Central memory CD8-positive, alpha-beta T cell (primary cell): ENCODE measurements around the gene BICD1.

Experiments used
- ATAC-seq: fragments of 150-1000 bp; cut with Tn5 transposase; replicated peaks from 2 replicates; pipeline ENCODE4 v1.10.0; 2022; ENCODE audit warnings: mild to moderate bottlenecking, moderate FRiP score, moderate number of reproducible peaks; ENCODE audit not compliant: poor library complexity, severe bottlenecking; ENCODE audit errors: extremely low read depth
- DNase-seq, 2 donors: peaks; one replicate each; pipeline ENCODE4 v3.0.0; 2021; ENCODE audit warnings: low spot score in 2 of 2
- H3K27ac Mint-ChIP-seq: one replicate; pipeline ENCODE4 v1.8.0; 2022; ENCODE audit warnings: low read depth, mild to moderate bottlenecking, moderate library complexity, mixed read lengths
- H3K27me3 Mint-ChIP-seq: one replicate; pipeline ENCODE4 v1.8.0; 2022; ENCODE audit warnings: mixed read lengths
- H3K36me3 Mint-ChIP-seq: one replicate; pipeline ENCODE4 v1.8.0; 2022; ENCODE audit warnings: mild to moderate bottlenecking, moderate library complexity, mixed read lengths; ENCODE audit not compliant: insufficient read depth
- H3K4me1 Mint-ChIP-seq: one replicate; pipeline ENCODE4 v1.8.0; 2022; ENCODE audit warnings: mixed read lengths
- H3K4me3 Mint-ChIP-seq: one replicate; pipeline ENCODE4 v1.8.0; 2022; ENCODE audit warnings: mild to moderate bottlenecking, moderate library complexity, mixed read lengths
- H3K9me3 Mint-ChIP-seq: one replicate; pipeline ENCODE4 v1.8.0; 2022; ENCODE audit warnings: mixed read lengths

The BICD1 gene

DNA sequence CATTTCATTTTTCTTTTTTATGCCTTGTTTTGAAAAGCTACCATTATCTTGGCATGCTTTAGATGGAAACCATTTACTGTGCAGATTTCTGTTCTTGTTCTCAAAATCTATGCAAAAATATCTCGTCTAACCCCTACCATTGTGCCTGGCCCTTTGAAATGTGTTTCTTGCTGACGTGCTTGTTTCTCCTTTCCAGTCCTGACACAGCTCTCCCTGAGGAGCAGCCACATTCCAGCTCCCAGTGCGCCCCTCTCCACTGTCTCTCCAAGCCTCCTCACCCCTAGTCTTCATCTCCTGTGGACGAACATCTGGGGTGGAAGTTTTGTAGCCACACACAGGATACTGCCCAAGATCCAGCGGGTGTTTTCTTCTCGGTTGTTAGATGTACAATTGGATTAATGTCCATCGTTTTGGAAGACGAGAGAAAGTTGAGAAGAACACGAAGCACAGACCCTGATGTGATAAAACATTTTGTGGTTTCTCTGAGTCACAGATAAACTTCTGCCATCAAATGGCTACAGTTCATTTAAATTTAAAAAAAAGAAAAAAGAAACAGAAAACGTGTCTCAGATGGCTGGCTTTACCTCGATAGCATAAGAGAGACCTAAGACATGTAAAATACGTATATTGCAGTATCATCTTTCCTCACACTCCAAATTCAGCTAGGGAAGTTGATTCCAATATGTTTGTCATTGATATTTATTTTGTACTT is 270.9 kb downstream of the BICD1 start:
- ATAC-seq = no peak
- no peaks in the 10 kb centered on the region for H3K4me1 Mint-ChIP-seq
- no peaks in the 10 kb centered on the region for H3K27me3 Mint-ChIP-seq

DNA sequence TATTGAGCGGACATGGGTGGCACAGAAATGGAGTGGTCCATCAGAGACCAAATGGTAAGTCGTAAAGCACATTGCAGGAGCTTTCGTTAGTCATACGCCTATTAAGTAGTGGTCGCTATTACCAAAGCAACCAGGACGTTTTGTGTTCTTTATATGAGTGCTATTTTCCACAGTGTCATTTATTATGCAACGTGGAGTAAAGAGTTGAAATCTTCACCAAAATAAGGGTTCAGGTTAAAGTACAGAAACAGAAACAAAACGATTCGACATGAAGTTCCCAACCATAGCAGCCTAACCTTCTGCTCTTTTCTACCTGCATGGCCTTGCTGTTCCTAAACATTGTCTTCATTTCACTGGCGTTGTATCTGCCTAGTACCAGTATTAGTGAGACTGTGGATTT is 272.6 kb downstream of the BICD1 start:
- Mint-ChIP-seq H3K36me3 (no peaks in the 10 kb centered on the region), H3K27me3 (no peaks in the 10 kb centered on the region), H3K4me1 (no peaks in the 10 kb centered on the region), H3K4me3 (no peak overlapping the region), H3K9me3 (no peaks in the 10 kb centered on the region), H3K27ac (no peak overlapping the region)
- ATAC-seq (no peak), DNase-seq (no peak)

More for the DNA sequence above, 270.9 kb downstream of the BICD1 start:
- no peaks in the 10 kb centered on the region for H3K36me3 Mint-ChIP-seq
- H3K4me3 Mint-ChIP-seq = no peak overlapping the region
- H3K9me3 Mint-ChIP-seq = no peaks in the 10 kb centered on the region
- DNase-seq = no peak
- H3K27ac Mint-ChIP-seq = no peak overlapping the region

DNA sequence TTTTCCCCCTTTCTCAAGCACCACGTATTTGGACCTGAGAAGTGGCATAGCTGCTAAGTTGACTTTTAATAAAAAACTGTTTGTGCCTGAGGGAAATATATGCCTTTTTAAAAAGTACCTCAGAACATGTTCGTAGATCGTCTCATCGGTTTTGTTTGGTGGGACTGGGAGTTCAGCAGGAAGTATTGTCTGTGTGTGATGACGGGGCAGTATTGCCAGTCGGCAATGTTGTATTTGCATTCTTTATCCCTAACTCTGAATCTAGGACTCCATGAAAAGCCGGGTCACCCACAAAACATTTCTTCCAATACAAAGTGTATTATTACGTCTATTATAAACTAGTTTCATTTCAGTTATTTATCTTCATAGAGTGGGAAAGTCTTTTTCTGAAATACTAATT is 273.0 kb downstream of the BICD1 start:
- H3K9me3 Mint-ChIP-seq = no peaks in the 10 kb centered on the region
- H3K36me3 Mint-ChIP-seq = no peaks in the 10 kb centered on the region
- no peak overlapping the region for H3K4me3 Mint-ChIP-seq
- ATAC-seq = no peak
- no peaks in the 10 kb centered on the region for H3K27me3 Mint-ChIP-seq
- DNase-seq = no peak
- H3K4me1 Mint-ChIP-seq = no peaks in the 10 kb centered on the region
- no peak overlapping the region for H3K27ac Mint-ChIP-seq

DNA sequence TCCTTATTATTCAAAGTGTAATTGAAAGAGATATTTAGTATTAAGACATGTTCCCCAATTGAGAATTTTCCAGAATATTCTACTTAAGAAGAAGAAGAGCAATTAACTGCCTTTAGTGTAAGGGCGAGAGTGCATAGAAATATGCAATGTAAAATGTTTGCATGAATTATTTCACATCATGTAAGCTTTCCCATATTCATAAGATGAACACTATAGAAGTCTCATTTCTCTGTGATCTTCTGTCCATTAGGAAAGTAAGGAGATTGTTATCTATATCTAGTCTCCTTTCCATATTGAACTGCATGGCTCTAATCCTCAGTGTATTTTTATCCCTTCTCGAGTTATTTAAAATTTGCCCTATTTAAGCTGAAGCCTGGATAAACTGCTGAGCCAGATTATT is 275.6 kb downstream of the BICD1 start:
- Mint-ChIP-seq H3K27me3 (no peaks in the 10 kb centered on the region), H3K4me1 (no peaks in the 10 kb centered on the region), H3K9me3 (no peaks in the 10 kb centered on the region), H3K4me3 (no peak overlapping the region), H3K27ac (no peak overlapping the region), H3K36me3 (no peaks in the 10 kb centered on the region)
- ATAC-seq = no peak
- no peak for DNase-seq

DNA sequence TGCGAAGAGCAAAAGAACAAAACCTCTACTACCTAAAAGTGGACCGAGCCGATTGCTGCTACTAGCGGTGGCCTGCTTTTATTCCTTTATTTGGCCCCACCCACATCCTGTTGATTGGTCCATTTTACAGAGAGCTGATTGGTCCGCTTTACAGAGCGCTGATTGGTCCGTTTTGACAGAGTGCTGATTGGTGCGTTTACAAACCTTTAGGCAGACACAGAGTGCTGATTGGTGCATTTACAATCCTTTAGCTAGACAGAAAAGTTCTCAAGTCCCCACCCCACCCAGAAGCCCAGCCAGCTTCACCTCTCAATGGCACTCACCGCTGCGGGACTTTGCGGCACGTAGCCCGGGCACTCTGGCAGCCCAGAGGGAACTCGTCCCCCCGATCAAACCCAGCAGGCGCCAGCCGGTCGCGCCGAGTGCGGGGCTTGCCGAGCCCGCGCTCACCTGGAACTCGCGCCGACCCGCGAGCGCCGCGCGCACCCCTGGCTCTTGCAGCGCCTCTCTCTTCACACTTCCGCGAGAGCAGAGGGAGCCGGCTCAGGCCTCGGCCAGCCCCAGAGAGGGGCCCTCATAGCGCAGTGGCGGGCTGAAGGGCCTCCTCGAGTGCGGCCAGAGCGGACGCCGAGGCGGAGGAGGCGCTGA is 284.0 kb downstream of the BICD1 start:
- ATAC-seq (no peak), DNase-seq (no peak)
- H3K4me1 Mint-ChIP-seq = peaks cover 6% of the 10 kb centered on the region
- peak overlapping the region; percentile 45 for H3K4me3 Mint-ChIP-seq
- no peak overlapping the region for H3K27ac Mint-ChIP-seq
- no peaks in the 10 kb centered on the region for H3K36me3 Mint-ChIP-seq
- peaks cover 17% of the 10 kb centered on the region for H3K27me3 Mint-ChIP-seq
- no peaks in the 10 kb centered on the region for H3K9me3 Mint-ChIP-seq

DNA sequence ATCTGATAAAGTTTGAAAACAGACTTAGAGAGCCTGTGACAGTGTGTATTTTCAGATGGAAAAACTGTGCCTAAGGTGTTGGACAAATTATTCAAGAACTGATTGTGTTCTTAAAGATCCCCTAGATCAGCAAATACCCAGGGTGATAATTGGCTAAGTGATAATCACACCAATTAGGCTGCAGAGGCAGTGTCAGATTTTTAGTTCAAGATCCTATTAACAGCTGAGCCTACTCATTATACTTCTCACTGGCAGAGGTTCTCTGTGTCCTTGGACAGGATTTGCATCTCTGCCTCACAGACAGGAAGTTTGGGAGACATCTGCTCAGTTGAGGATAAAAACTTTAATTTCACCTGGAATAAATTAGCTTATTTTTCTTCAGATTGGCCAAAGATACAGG is 288.4 kb downstream of the BICD1 start:
- Mint-ChIP-seq H3K4me3 (no peak overlapping the region), H3K27ac (no peak overlapping the region), H3K36me3 (no peaks in the 10 kb centered on the region), H3K9me3 (no peaks in the 10 kb centered on the region), H3K4me1 (peaks cover 6% of the 10 kb centered on the region), H3K27me3 (peaks cover 44% of the 10 kb centered on the region)
- DNase-seq (no peak), ATAC-seq (no peak)

DNA sequence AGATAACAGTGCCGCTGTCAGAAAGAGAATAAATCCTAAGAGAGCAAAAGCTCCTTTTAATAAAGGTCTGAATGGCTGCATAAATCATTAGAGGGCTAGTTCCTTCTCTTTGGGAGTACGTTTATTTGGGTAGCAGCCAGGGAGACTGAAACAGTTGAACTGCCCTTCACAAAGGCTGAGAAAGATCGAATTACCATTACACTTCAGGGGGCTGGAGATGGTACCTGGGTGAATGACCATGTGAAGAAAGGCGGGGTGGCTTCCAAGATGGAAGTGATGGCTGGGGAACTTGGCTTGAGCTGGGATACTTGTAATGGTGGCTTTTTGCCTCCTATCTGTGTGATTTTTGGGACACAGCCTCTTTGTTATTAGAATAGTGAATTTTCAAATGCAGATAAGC is 291.0 kb downstream of the BICD1 start:
- no peaks in the 10 kb centered on the region for H3K36me3 Mint-ChIP-seq
- H3K27me3 Mint-ChIP-seq = peaks cover 50% of the 10 kb centered on the region

DNA sequence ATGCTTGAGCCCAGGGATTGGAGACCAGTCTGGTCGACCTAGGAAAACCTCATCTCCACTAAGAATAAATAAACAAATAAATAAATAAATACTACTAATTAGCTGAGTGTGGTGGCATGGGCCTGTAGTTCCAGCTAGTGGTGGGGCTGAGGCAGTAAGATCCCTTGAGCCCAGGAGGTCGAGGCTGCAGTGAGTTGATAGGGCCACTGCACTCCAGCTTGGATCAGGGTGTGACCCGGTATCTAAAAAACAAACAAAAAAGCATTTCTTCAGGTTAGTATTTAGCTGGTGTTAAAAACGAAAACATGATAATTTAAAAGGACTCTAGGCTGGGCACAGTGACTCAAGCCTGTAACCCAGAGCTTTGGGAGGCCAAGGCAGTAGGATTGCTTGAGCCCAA is 291.5 kb downstream of the BICD1 start:
- Mint-ChIP-seq H3K4me1 (peaks cover 5% of the 10 kb centered on the region), H3K27me3 (peaks cover 50% of the 10 kb centered on the region), H3K4me3 (peak overlapping the region; percentile 82), H3K9me3 (no peaks in the 10 kb centered on the region), H3K36me3 (no peaks in the 10 kb centered on the region), H3K27ac (no peak overlapping the region)
- DNase-seq (no peak), ATAC-seq (no peak)

More for the DNA sequence above, 291.0 kb downstream of the BICD1 start:
- Mint-ChIP-seq H3K4me1 (peaks cover 5% of the 10 kb centered on the region), H3K27ac (no peak overlapping the region), H3K9me3 (no peaks in the 10 kb centered on the region), H3K4me3 (no peak overlapping the region)
- DNase-seq = no peak
- ATAC-seq = no peak

DNA sequence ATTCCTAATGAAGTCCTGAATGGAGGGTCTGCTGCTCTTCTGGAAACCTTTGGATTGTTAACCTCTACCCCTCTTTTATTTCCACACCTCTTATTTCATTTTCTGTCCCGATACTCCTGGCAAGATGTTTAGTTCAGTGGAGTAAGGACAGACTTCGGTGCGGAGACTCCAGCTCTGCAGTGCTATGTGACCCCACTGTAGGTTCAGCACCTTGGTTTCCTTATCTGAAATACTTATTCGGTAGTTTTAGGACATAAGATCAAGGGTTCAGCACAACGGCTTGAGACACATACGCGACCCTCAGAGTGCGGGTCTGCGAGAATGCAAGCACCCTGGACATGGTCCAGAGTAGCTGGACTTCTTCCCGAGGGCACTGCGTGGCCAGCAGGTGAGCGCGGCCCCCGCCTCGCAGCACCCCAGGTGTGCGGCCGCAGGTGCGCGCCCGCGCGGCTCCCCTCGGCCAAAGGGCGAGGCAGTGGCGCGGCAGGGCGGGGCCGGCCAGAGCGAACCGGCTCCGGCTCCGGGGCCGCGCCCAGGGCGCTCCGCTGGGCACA is 292.2 kb downstream of the BICD1 start:
- H3K27me3 Mint-ChIP-seq = peaks cover 57% of the 10 kb centered on the region
- no peaks in the 10 kb centered on the region for H3K9me3 Mint-ChIP-seq
- ATAC-seq (no peak), DNase-seq (no peak)
- H3K4me3 Mint-ChIP-seq = peak overlapping the region; percentile 82
- no peaks in the 10 kb centered on the region for H3K36me3 Mint-ChIP-seq
- peaks cover 5% of the 10 kb centered on the region for H3K4me1 Mint-ChIP-seq
- no peak overlapping the region for H3K27ac Mint-ChIP-seq

DNA sequence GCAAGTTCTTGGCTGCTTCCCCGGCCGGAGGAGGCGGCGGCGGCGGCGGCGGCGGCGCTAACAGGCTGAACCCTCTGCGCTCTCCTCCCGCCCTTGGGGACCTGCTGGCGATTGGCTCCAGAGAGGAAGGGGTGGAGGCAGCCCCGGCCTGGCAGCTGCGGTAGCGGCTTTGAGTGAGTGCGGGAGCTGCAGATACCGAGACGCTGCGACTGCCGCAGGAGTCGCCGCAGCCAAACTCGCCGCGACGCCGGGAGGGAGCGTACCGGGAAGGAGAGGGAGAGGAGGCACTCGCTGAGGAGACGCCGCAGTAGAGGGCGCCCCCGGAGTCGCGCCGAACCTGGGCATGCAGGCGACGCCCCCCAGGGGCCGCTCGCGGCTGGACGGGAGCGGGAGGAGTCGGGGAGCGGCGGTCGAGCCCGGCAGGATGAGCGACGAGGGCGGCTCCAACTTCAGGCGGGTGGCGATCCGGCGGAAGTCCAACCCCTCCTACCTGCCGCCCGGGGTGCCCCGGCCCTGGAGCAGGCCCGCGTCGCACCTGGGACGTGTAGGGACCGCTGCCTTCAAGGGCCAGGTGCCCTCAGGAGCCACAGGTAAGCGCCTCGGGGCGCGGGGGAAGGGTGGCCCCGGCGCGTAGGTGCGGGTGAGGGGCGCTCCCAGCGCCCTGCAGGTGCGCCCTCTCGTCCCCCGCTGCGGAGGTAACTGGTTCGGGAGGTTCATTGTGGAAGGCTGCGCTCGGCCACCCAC is 292.9 kb downstream of the BICD1 start, which contains the start of gene FGD4:
FGD4 (plus strand) TSS at position 189 of the 744 bp plus-strand sequence.
- Mint-ChIP-seq H3K36me3 (no peaks in the 10 kb centered on the region), H3K4me3 (peak within 1 kb of the TSS; percentile 82), H3K9me3 (no peaks in the 10 kb centered on the region), H3K27me3 (peaks cover 62% of the 10 kb centered on the region), H3K4me1 (peaks cover 5% of the 10 kb centered on the region), H3K27ac (no peak within 1 kb of the TSS)
- ATAC-seq (peak; percentile 67), DNase-seq (peak; percentile 11 to 18)

DNA sequence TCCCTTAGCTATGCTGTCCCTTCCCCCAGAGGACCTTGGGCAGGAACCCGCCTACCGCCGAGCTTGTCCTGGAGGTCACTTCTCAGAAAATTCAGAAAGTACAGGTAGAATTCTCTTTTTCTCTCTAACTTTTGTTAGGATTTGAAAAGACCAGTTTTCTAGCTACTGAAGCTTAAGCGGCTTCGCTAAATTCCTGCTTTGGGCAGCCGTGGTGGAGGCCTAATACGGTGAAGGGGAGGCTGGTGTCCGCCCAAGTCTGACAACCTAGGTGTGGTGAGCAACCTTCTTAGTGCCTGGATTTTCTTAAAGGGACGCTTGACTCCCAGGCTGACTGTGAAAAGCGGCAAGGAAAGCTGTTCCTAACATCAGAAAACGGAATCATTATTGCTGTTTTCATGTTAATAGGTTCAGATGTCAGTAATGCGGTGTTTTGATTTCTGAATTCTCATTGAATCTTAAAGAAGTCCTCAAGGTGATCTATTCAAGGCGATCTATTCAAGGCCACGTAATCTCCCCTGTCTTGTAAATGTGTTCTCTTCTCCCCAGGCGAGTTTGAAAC is 293.5 kb downstream of the BICD1 start:
- no peak for DNase-seq
- Mint-ChIP-seq H3K4me1 (peaks cover 5% of the 10 kb centered on the region), H3K4me3 (peak overlapping the region; percentile 82), H3K9me3 (no peaks in the 10 kb centered on the region), H3K36me3 (peaks cover 2% of the 10 kb centered on the region), H3K27ac (no peak overlapping the region), H3K27me3 (peaks cover 62% of the 10 kb centered on the region)
- ATAC-seq = no peak

DNA sequence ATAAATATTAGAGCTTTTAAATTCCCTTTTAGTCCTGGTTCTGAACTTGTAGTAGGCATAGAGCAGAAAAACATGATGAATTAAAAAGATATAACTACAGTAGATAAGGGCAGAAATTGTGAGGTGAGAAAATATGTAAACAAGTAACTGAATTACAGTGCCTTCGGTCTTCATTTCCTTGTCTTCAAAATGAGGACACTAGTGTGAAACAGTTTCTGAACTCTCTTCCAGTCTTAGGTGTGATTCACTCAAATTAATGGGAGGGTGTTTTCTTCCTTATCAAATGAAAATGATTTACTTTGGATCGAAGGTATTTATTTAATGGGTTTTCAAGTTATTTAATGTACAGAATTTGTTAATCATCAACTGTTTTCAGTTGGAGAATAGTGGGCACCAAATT is 294.2 kb downstream of the BICD1 start:
- Mint-ChIP-seq H3K4me3 (peak overlapping the region; percentile 82), H3K4me1 (peaks cover 5% of the 10 kb centered on the region), H3K9me3 (no peaks in the 10 kb centered on the region), H3K36me3 (peaks cover 2% of the 10 kb centered on the region), H3K27me3 (peaks cover 62% of the 10 kb centered on the region), H3K27ac (no peak overlapping the region)
- DNase-seq (no peak), ATAC-seq (no peak)
